C1 segment of cervical spinal cord (tissue), 14 donors: ENCODE data around the gene SYTL2.

Experiments
- DNase-seq, 14 donors: peaks; one replicate each; lab custom pipeline; 2025; lab: John Stamatoyannopoulos, UW

SYTL2 gene

GRCh38 chr11:85766721-85767161, 44.2 kb downstream of the SYTL2 start:
- no peak for DNase-seq

GRCh38 chr11:85764796-85765195, 46.1 kb downstream of the SYTL2 start:
- DNase-seq: no peak

GRCh38 chr11:85762226-85762625, 48.7 kb downstream of the SYTL2 start:
- DNase-seq: no peak

- no peak for DNase-seq
These were observed 51.0 kb downstream of the SYTL2 start for GRCh38 chr11:85759915-85760314.

GRCh38 chr11:85758480-85759039, 52.4 kb downstream of the SYTL2 start:
- no peak for DNase-seq

- no peak for DNase-seq
These were observed 52.9 kb downstream of the SYTL2 start for GRCh38 chr11:85758026-85758425.

GRCh38 chr11:85756401-85757200, 54.3 kb downstream of the SYTL2 start:
- no peak for DNase-seq

- DNase-seq: no peak
These were observed 55.2 kb downstream of the SYTL2 start for GRCh38 chr11:85755701-85756100.

- DNase-seq: no peak
These were observed 55.7 kb downstream of the SYTL2 start for GRCh38 chr11:85755285-85755684.

- no peak for DNase-seq
These were observed 57.9 kb downstream of the SYTL2 start for GRCh38 chr11:85752890-85753581.

- no peak for DNase-seq
These were observed 58.6 kb downstream of the SYTL2 start for GRCh38 chr11:85752201-85752889.

GRCh38 chr11:85751724-85752123, 59.2 kb downstream of the SYTL2 start:
- no peak for DNase-seq

GRCh38 chr11:85750646-85751045, 60.3 kb downstream of the SYTL2 start:
- DNase-seq: no peak

- no peak for DNase-seq
These were observed 61.1 kb downstream of the SYTL2 start for GRCh38 chr11:85749884-85750283.

- DNase-seq: no peak
These were observed 61.6 kb downstream of the SYTL2 start for GRCh38 chr11:85749287-85749834.

GRCh38 chr11:85748455-85748891, 62.5 kb downstream of the SYTL2 start:
- no peak for DNase-seq

- no peak for DNase-seq
These were observed 64.3 kb downstream of the SYTL2 start for GRCh38 chr11:85746670-85747069.

- no peak for DNase-seq
These were observed 65.3 kb downstream of the SYTL2 start for GRCh38 chr11:85745626-85746025.

GRCh38 chr11:85742873-85743275, 68.1 kb downstream of the SYTL2 start:
- no peak for DNase-seq

GRCh38 chr11:85742348-85742747, 68.6 kb downstream of the SYTL2 start:
- no peak for DNase-seq

- no peak for DNase-seq
These were observed 70.2 kb downstream of the SYTL2 start for GRCh38 chr11:85740481-85741400.
